Measurements from ENCODE around the gene NCK2. TPM values are rescaled to one million over a fixed set of nuclear protein-coding genes. Genes with fewer than 3 reads are reported as not detected.
"Not testable (repeated sequence)": the region's sequence is repeated elsewhere in the genome, so short reads cannot be mapped to it uniquely, and the experiment has no call there.

The NCK2 gene
- total RNA-seq, 1 donor from 2014 or later = 31.0 TPM

GRCh38 chr2:105752691-105753358 lies 8.1 kb downstream of the NCK2 start:
- ATAC-seq = no peak
- intact Hi-C loops (cut with DNase I) = no loop called here
- DNase-seq (ENCODE audit: low spot score) = no peak

GRCh38 chr2:105753380-105753779 lies 8.7 kb downstream of the NCK2 start:
- intact Hi-C loops (cut with DNase I) = no loop called here
- no peak for ATAC-seq

GRCh38 chr2:105754011-105754410 lies 9.3 kb downstream of the NCK2 start:
- ATAC-seq = no peak
- intact Hi-C loops (cut with DNase I) = no loop called here
- DNase-seq (ENCODE audit: low spot score) = no peak

More at GRCh38 chr2:105753380-105753779, 8.7 kb downstream of the NCK2 start:
- no peak for DNase-seq (ENCODE audit: low spot score)

- no peak for DNase-seq (ENCODE audit: low spot score)
- intact Hi-C loops (cut with DNase I) = no loop called here
- ATAC-seq = no peak
Observed at GRCh38 chr2:105754994-105755393, 10.3 kb downstream of the NCK2 start.

GRCh38 chr2:105755895-105756294 lies 11.2 kb downstream of the NCK2 start:
- intact Hi-C loops (cut with DNase I) = no loop called here
- ATAC-seq = no peak
- DNase-seq (ENCODE audit: low spot score) = no peak

- no peak for ATAC-seq
- DNase-seq (ENCODE audit: low spot score) = no peak
- intact Hi-C loops (cut with DNase I) = no loop called here
Observed at GRCh38 chr2:105756435-105756834, 11.7 kb downstream of the NCK2 start.

GRCh38 chr2:105756865-105757264 lies 12.2 kb downstream of the NCK2 start:
- ATAC-seq; DNase-seq (ENCODE audit: low spot score); intact Hi-C loops (cut with DNase I): not testable (repeated sequence)

- ATAC-seq (no peak), DNase-seq (ENCODE audit: low spot score) (no peak)
- intact Hi-C loops (cut with DNase I) = no loop called here
Observed at GRCh38 chr2:105757433-105757832, 12.7 kb downstream of the NCK2 start.

GRCh38 chr2:105760191-105760590 lies 15.5 kb downstream of the NCK2 start:
- intact Hi-C loops (cut with DNase I) = no loop called here
- DNase-seq (ENCODE audit: low spot score) (no peak), ATAC-seq (no peak)

GRCh38 chr2:105760639-105761337 lies 16.1 kb downstream of the NCK2 start:
- ATAC-seq = no peak
- intact Hi-C loops (cut with DNase I) = no loop called here
- no peak for DNase-seq (ENCODE audit: low spot score)

GRCh38 chr2:105761931-105762515 lies 17.3 kb downstream of the NCK2 start:
- ATAC-seq (no peak), DNase-seq (ENCODE audit: low spot score) (no peak)
- intact Hi-C loops (cut with DNase I) = no loop called here

GRCh38 chr2:105763076-105763475 lies 18.4 kb downstream of the NCK2 start:
- ATAC-seq = no peak
- DNase-seq (ENCODE audit: low spot score) = no peak
- intact Hi-C loops (cut with DNase I) = no loop called here

- DNase-seq (ENCODE audit: low spot score) (no peak), ATAC-seq (no peak)
- intact Hi-C loops (cut with DNase I) = no loop called here
Observed at GRCh38 chr2:105764059-105764458, 19.3 kb downstream of the NCK2 start.

GRCh38 chr2:105765415-105766299 lies 20.9 kb downstream of the NCK2 start:
- no peak for DNase-seq (ENCODE audit: low spot score)
- intact Hi-C loops (cut with DNase I) = no loop called here
- no peak for ATAC-seq

GRCh38 chr2:105766300-105766866 lies 21.7 kb downstream of the NCK2 start:
- no peak for ATAC-seq
- DNase-seq (ENCODE audit: low spot score) = no peak
- intact Hi-C loops (cut with DNase I) = no loop called here

GRCh38 chr2:105768176-105768575 lies 23.5 kb downstream of the NCK2 start:
- ATAC-seq = no peak
- no peak for DNase-seq (ENCODE audit: low spot score)
- intact Hi-C loops (cut with DNase I) = no loop called here

- intact Hi-C loops (cut with DNase I) = no loop called here
- DNase-seq (ENCODE audit: low spot score) = no peak
- no peak for ATAC-seq
Observed at GRCh38 chr2:105768961-105769452, 24.3 kb downstream of the NCK2 start.

- no peak for ATAC-seq
- intact Hi-C loops (cut with DNase I) = no loop called here
Observed at GRCh38 chr2:105769504-105769903, 24.8 kb downstream of the NCK2 start.

GRCh38 chr2:105770149-105770548 lies 25.4 kb downstream of the NCK2 start:
- intact Hi-C loops (cut with DNase I) = no loop called here
- DNase-seq (ENCODE audit: low spot score) (no peak), ATAC-seq (no peak)

More at GRCh38 chr2:105769504-105769903, 24.8 kb downstream of the NCK2 start:
- DNase-seq (ENCODE audit: low spot score) = no peak

All from sciatic nerve (tissue), 2 donors.